GM12878 (cell line): ENCODE data around the gene APLP1. TPM values are rescaled to one million over a fixed set of nuclear protein-coding genes. Genes with fewer than 3 reads are reported as not detected.

Experiments used
- ATAC-seq: fragments of 200-7000 bp; cut with Tn5 transposase; 3 replicates; pipeline ENCODE4 v1.9.1; 2020; ENCODE audit warnings: mild to moderate bottlenecking, moderate library complexity
- BruUV-seq: library from RNA; stranded (reverse); fragments of 400-500 nt; replicated peaks from 2 replicates; lab custom pipeline; 2021; lab: Mats Ljungman, UMichigan
- CTCF ChIA-PET: fragments of 300-600 bp; sonication (Branson Sonifier 250); formaldehyde crosslinking; extraction: SDS; loops from one replicate; lab custom pipeline; 2021; ENCODE audit warnings: inconsistent platforms; lab: Yijun Ruan, JAX
- POLR2A ChIA-PET: fragments of 350-600 bp; formaldehyde crosslinking; extraction: SDS; loops from one replicate; lab custom pipeline; 2021; ENCODE audit warnings: inconsistent platforms; lab: Charles Lee
- RAD21 ChIA-PET: fragments of 300-600 bp; sonication (Branson Sonifier 250); formaldehyde crosslinking; loops from one replicate; lab custom pipeline; 2023; ENCODE audit warnings: antibody characterized with exemption; ENCODE audit not compliant: unreplicated experiment; lab: Charles Lee
- SMC1A ChIA-PET: fragments of 300-600 bp; sonication (Branson Sonifier 250); formaldehyde crosslinking; loops from one replicate; lab custom pipeline; 2023; ENCODE audit not compliant: unreplicated experiment, uncharacterized antibody; lab: Charles Lee
- DNase-seq: peaks from one replicate; pipeline ENCODE4 v3.0.0-alpha.2; 2011; ENCODE audit warnings: low read depth, low spot score
- FAIRE-seq: peaks from 3 replicates; lab custom pipeline; 2011; peaks lifted over from hg19 to GRCh38; lab: Jason Lieb, UNC
- H2AFZ ChIP-seq: 2 replicates; pipeline ENCODE4 v1.6.0; 2011; ENCODE audit warnings: low read depth, low read length, control low read depth; ENCODE audit not compliant: control insufficient read depth
- H3K27ac ChIP-seq: 2 replicates; pipeline ENCODE4 v1.5.1; 2011; ENCODE audit warnings: control low read depth; ENCODE audit not compliant: control insufficient read depth, insufficient read depth
- H3K27me3 ChIP-seq, 2 experiments: replicated peaks in 1 of 2; 2 replicates each; pipeline versions ENCODE4 v1.6.0 to v1.6.1; 2011; ENCODE audit warnings: low read length in 1 of 2; ENCODE audit not compliant: control insufficient read depth in 2 of 2, insufficient read depth in 2 of 2
- H3K36me3 ChIP-seq, 2 experiments: 2 replicates each; pipeline ENCODE4 v1.5.1; 2011; ENCODE audit warnings: low read length in 1 of 2; ENCODE audit not compliant: control insufficient read depth in 2 of 2, insufficient read depth in 2 of 2
- H3K4me1 ChIP-seq: 2 replicates; pipeline ENCODE4 v1.6.1; 2011; ENCODE audit warnings: mild to moderate bottlenecking, low read length, moderate library complexity, mixed read lengths; ENCODE audit not compliant: control insufficient read depth, insufficient read depth
- H3K4me2 ChIP-seq: 2 replicates; pipeline ENCODE4 v1.6.0; 2011; ENCODE audit warnings: control low read depth; ENCODE audit not compliant: control insufficient read depth, insufficient read depth
- H3K4me3 ChIP-seq: fragments of 200-600 bp; sonication (generic); 2 replicates; pipeline ENCODE4 v1.5.1; 2016
- H3K79me2 ChIP-seq: 2 replicates; pipeline ENCODE4 v1.6.0; 2011; ENCODE audit warnings: low read length; ENCODE audit not compliant: control insufficient read depth, insufficient read depth
- H3K9ac ChIP-seq: 2 replicates; pipeline ENCODE4 v1.8.0; 2011; ENCODE audit warnings: low read length, control low read depth, mixed read lengths; ENCODE audit not compliant: control insufficient read depth, insufficient read depth
- H3K9me3 ChIP-seq: replicated peaks from 3 replicates; pipeline ENCODE4 v1.5.1; 2011; ENCODE audit warnings: mild to moderate bottlenecking, low read length; ENCODE audit not compliant: control insufficient read depth, insufficient read depth
- H4K20me1 ChIP-seq: 2 replicates; pipeline ENCODE4 v1.6.0; 2011; ENCODE audit not compliant: control insufficient read depth, insufficient read depth
- CBX5 ChIP-seq: sonication (generic); IDR thresholded peaks from 2 replicates; pipeline ENCODE4 v1.6.1; 2016; ENCODE audit warnings: low read depth, moderate library complexity, mild to moderate bottlenecking, inconsistent platforms
- CTCF ChIP-seq, 3 experiments: IDR thresholded peaks in 2 of 3; conservative IDR thresholded peaks in 1 of 3; 2 replicates each; pipeline ENCODE4 v1.5.1; 2011; ENCODE audit warnings: low read depth in 3 of 3, low read length in 3 of 3, mild to moderate bottlenecking in 3 of 3, control low read depth in 2 of 3, moderate library complexity in 2 of 3, inconsistent platforms in 1 of 3, mixed read lengths in 1 of 3; ENCODE audit not compliant: control insufficient read depth in 2 of 3, insufficient read depth in 1 of 3; ENCODE audit errors: extremely low read depth in 1 of 3
- EGR1 ChIP-seq, 2 experiments: IDR thresholded peaks; 1 replicate in 1 of 2; 2 replicates in 1 of 2; pipeline ENCODE4 v1.6.1; 2011 to 2012; ENCODE audit warnings: low read depth in 2 of 2, low read length in 2 of 2, borderline replicate concordance in 1 of 2, mild to moderate bottlenecking in 1 of 2, moderate library complexity in 1 of 2
- RAD21 ChIP-seq: IDR thresholded peaks from 2 replicates; pipeline ENCODE4 v1.6.1; 2011; ENCODE audit warnings: mild to moderate bottlenecking, low read depth, low read length, moderate library complexity; ENCODE audit not compliant: insufficient read depth
- RUNX3 ChIP-seq: IDR thresholded peaks from 2 replicates; pipeline ENCODE4 v1.6.1; 2012; ENCODE audit warnings: low read length, inconsistent platforms
- ZBTB40 ChIP-seq: fragments of 450-650 bp; IDR thresholded peaks from 2 replicates; pipeline ENCODE4 v1.6.1; 2016; ENCODE audit warnings: mild to moderate bottlenecking, moderate library complexity, borderline replicate concordance
- WGBS: methylation state at CpG from one replicate; pipeline ENCODE4 v1.1.6; 2016; ENCODE audit warnings: low lambda C conversion rate; ENCODE audit not compliant: insufficient replicate concordance, insufficient coverage; ENCODE audit errors: missing lambda C conversion rate; 5-methylcytosine and 5-hydroxymethylcytosine counted together
- in situ Hi-C: fragments of 300-500 bp; cut with MboI; formaldehyde crosslinking; loops from 9 replicates; pipeline ENCODE4 v1.14.3; 2018; ENCODE audit warnings: mixed read lengths
- intact Hi-C: fragments of 100-400 bp; cut with micrococcal nuclease; formaldehyde crosslinking; loops from one replicate; pipeline ENCODE4 v1.14.2; 2022; ENCODE audit not compliant: unreplicated experiment
- polyA plus RNA-seq, 11 experiments: library from polyadenylated mRNA; depleted of rRNA in 4 of 11; unstranded in 6 of 11; stranded (reverse) in 5 of 11; fragments of >200 nt; fragmentation: Nextera tagmentation in 4 of 11; fragmentation: Illumina TruSeq in 1 of 11; extraction: Ambion mirVana in 4 of 11; extraction: Trizol in 1 of 11; gene quantifications; 1 replicate in 1 of 11; 2 replicates in 10 of 11; pipeline versions ENCODE4 v1.2.1 to v1.2.3, GENCODE V29; 2011 to 2016; ENCODE audit warnings: inconsistent platforms in 2 of 11, missing spikeins in 2 of 11, low read depth in 1 of 11
- total RNA-seq, 4 experiments: library from RNA; depleted of rRNA in 3 of 4; stranded (reverse); fragments of >200 nt in 3 of 4; fragmentation: Illumina TruSeq in 1 of 4; extraction: Trizol in 1 of 4; gene quantifications; 2 replicates each; pipeline versions ENCODE4 v1.2.1 to v1.2.3, GENCODE V29; 2013 to 2021

APLP1 gene
- total and polyA plus RNA-seq, 10 of the 15 experiments (the other 5 are each of a cell fraction or from before 2014, with no cell fraction given): 0.07 to 2.2 (median 0.91) TPM; not detected in 1

GRCh38 chr19:35911173-35911572, 42.8 kb downstream of the APLP1 start:
- FAIRE-seq: no peak
- in situ Hi-C loops: no loop called here
- Histone ChIP-seq H3K9me3 (no peaks in the 10 kb centered on the region), H4K20me1 (no peaks in the 10 kb centered on the region), H3K36me3 (no peaks in the 10 kb centered on the region), H3K27me3 (no peaks in the 10 kb centered on the region), H3K4me3 (no peak overlapping the region), H3K9ac (no peak overlapping the region), H3K27ac (peak overlapping the region; percentile 57; the same call in 1 of the 2 replicates), H3K4me1 (peaks cover 65% of the 10 kb centered on the region), H3K4me2 (no peak overlapping the region), H3K79me2 (no peaks in the 10 kb centered on the region), H2AFZ (no peak overlapping the region)
- RAD21 ChIA-PET: interaction anchor here (1.1 kb wide), 1 partner anchor 29 kb away, joined by 4 read pairs; no protein-coding TSS in a partner anchor
- SMC1A ChIA-PET: interaction anchor here (0.9 to 7.9 kb wide), 4 partner anchors 10 to 198 kb away, joined by 3 to 68 read pairs (median 5); no protein-coding TSS in a partner anchor
- CTCF ChIA-PET: interaction anchor here (1.0 to 1.7 kb wide), 3 partner anchors 14 to 29 kb away, joined by 4 to 7 read pairs (median 4); no protein-coding TSS in a partner anchor
- 32% methylated on average over 3 of the region's 3 CpGs for WGBS
- POLR2A ChIA-PET: interaction anchor here (1.0 to 1.6 kb wide), 4 partner anchors 11 to 263 kb away, joined by 3 to 8 read pairs (median 4); partner anchors contain the start of genes COX6B1 and NFKBID
- BruUV-seq: no TSS peak
- intact Hi-C loops: no loop called here
- ATAC-seq: peak; percentile 11; the same call in 1 of the 3 replicates
- TF ChIP-seq EGR1 (IDR thresholded peaks at IDR 0.05; ENCODE audit: borderline replicate concordance in 1 of 2, low read depth in 2 of 2, low read length in 2 of 2): no peak
- TF ChIP-seq CBX5: no peak
- peak; percentile 33; the same call in 1 of the 2 replicates for TF ChIP-seq RUNX3
- 0 out of 6 replicates have a peak, but pooled peaks of 1 of the 3 experiments have one; percentile 12 for TF ChIP-seq CTCF (IDR thresholded peaks at IDR 0.05 in 2 of 3, conservative IDR thresholded peaks at IDR 0.05 in 1 of 3; ENCODE audit: control insufficient read depth in 2 of 3, extremely low read depth in 1 of 3, insufficient read depth in 1 of 3, low read depth in 3 of 3, low read length in 3 of 3)
- peak; percentile 28; the same call in 1 of the 2 replicates for TF ChIP-seq RAD21
- TF ChIP-seq ZBTB40: no peak
- TF ChIP-seq, all 136 proteins: peak for 3
- DNase-seq: no peak
